WERI-Rb-1 (cell line): ENCODE data around the gene TNIP1.

Experiments used
- DNase-seq: peaks from one replicate; pipeline ENCODE4 v3.0.0-alpha.2; 2020
- H3K27ac ChIP-seq: fragments of 250-450 bp; sonication (Bioruptor Pico); 2 replicates; pipeline ENCODE4 v1.5.1; 2020; ENCODE audit warnings: mild to moderate bottlenecking, moderate library complexity
- H3K27me3 ChIP-seq: fragments of 250-450 bp; sonication (Bioruptor Pico); 2 replicates; pipeline ENCODE4 v1.5.1; 2021; ENCODE audit warnings: mild to moderate bottlenecking, low read depth, moderate library complexity; ENCODE audit not compliant: insufficient read depth, severe bottlenecking
- H3K36me3 ChIP-seq: fragments of 250-450 bp; sonication (Bioruptor Pico); 2 replicates; pipeline ENCODE4 v1.5.1; 2020; ENCODE audit warnings: mild to moderate bottlenecking, moderate library complexity
- H3K4me3 ChIP-seq: 2 replicates; pipeline ENCODE4 v1.5.1; 2011; ENCODE audit warnings: low read depth, mild to moderate bottlenecking, control low read depth, low read length
- H3K9me3 ChIP-seq: fragments of 250-450 bp; sonication (Bioruptor Pico); 2 replicates; pipeline ENCODE4 v1.5.1; 2021; ENCODE audit warnings: mild to moderate bottlenecking, moderate library complexity; ENCODE audit not compliant: severe bottlenecking
- CTCF ChIP-seq: IDR thresholded peaks from 2 replicates; pipeline ENCODE4 v1.5.1; 2011; ENCODE audit warnings: low read depth, mild to moderate bottlenecking, control low read depth, inconsistent platforms, low read length

Gene TNIP1

GRCh38 chr5:151108566-151108965 is 27.7 kb upstream of the TNIP1 start:
- Histone ChIP-seq H3K9me3 (no peaks in the 10 kb centered on the region), H3K36me3 (no peaks in the 10 kb centered on the region; the same call in 1 of the 2 replicates), H3K4me3 (no peak overlapping the region), H3K27ac (no peak overlapping the region), H3K27me3 (no peaks in the 10 kb centered on the region)
- TF ChIP-seq CTCF: no peak
- DNase-seq: no peak

- no peaks in the 10 kb centered on the region; the same call in 1 of the 2 replicates for H3K36me3 ChIP-seq
- H3K27me3 ChIP-seq: no peaks in the 10 kb centered on the region
- no peaks in the 10 kb centered on the region for H3K9me3 ChIP-seq
- H3K27ac ChIP-seq: no peak overlapping the region
- H3K4me3 ChIP-seq: no peak overlapping the region
- no peak for TF ChIP-seq CTCF
- DNase-seq: no peak
Measured at GRCh38 chr5:151107738-151108520, 27.1 kb upstream of the TNIP1 start.

GRCh38 chr5:151107084-151107483 is 26.2 kb upstream of the TNIP1 start:
- Histone ChIP-seq H3K4me3 (no peak overlapping the region), H3K27me3 (no peaks in the 10 kb centered on the region), H3K36me3 (no peaks in the 10 kb centered on the region; the same call in 1 of the 2 replicates), H3K27ac (no peak overlapping the region), H3K9me3 (no peaks in the 10 kb centered on the region)
- DNase-seq: no peak
- no peak for TF ChIP-seq CTCF

- TF ChIP-seq CTCF: no peak
- H3K27me3 ChIP-seq: no peaks in the 10 kb centered on the region
- no peak overlapping the region for H3K27ac ChIP-seq
- no peaks in the 10 kb centered on the region; the same call in 1 of the 2 replicates for H3K36me3 ChIP-seq
- no peaks in the 10 kb centered on the region for H3K9me3 ChIP-seq
- DNase-seq: no peak
- H3K4me3 ChIP-seq: no peak overlapping the region
Measured at GRCh38 chr5:151106509-151106908, 25.7 kb upstream of the TNIP1 start.

- DNase-seq: no peak
- no peak for TF ChIP-seq CTCF
- Histone ChIP-seq H3K36me3 (no peaks in the 10 kb centered on the region; the same call in 1 of the 2 replicates), H3K27ac (no peak overlapping the region), H3K9me3 (no peaks in the 10 kb centered on the region), H3K4me3 (no peak overlapping the region), H3K27me3 (no peaks in the 10 kb centered on the region)
Measured at GRCh38 chr5:151106043-151106442, 25.2 kb upstream of the TNIP1 start.
